HG02870 (cell line): Measurements from ENCODE around the gene ACTN3.
"Not testable (repeated sequence)": the region's sequence is repeated elsewhere in the genome, so short reads cannot be mapped to it uniquely, and the experiment has no call there.

ENCODE experiments used
- ATAC-seq: cut with Tn5 transposase; IDR thresholded peaks from one replicate; pipeline ENCODE4 v1.9.1; 2021; ENCODE audit warnings: mild to moderate bottlenecking, moderate library complexity; ENCODE audit not compliant: unreplicated experiment

ACTN3 gene

DNA sequence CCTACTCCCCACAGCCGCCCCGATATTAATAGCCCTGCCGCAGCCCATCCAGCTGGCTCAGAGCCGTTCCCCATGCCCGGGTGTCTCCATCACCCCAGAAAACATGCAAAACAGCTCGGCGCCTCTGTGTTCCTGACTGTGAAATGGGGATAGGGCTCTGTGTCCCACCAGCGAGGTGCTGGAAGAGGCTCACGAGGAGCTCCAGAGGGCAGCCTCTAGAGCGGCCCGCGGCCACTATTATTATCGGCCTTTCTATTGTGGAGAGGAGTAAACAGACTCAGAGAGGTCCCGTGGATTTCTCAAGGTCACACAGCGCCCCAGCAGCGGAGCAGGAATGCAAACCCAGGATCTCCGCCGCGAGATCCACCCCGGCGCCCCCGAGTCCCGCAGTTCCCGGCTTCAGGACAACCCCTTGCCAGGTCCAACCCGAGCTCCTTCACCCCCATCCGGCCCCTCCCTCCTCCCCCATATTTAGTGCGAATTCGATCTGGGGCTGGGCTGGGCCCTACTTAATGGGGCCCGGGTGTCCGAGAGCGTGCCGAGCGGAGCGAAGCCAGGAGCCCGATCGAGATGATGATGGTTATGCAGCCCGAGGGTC is at the start of gene ACTN3:
Gene ACTN3, plus strand, starts transcription at position 536 of the 598 bp plus-strand sequence. Its CDS starts 35 bp downstream, at position 571.
- no peak for ATAC-seq

- no peak for ATAC-seq
Measured at GRCh38 chr11:66497206-66497605, 49.5 kb upstream of the ACTN3 start.

DNA sequence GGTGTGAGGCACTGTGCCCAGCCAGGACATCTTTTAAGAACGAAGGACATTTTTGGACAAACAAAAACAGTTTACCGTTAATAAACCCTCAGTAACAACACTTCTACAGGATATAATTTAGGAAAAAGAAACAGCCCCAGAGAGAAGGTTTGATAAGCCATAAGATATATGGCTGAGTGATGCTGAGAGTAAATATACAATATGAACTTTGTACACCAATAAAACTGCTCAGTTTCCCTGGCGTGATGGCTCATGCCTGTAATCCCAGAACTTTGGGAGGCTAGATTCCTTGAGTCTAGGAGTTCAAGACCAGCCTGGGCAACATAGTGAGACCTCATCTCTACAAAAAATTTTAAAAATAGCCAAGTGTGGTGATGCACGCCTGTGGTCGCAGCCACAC is 48.2 kb upstream of the ACTN3 start:
- ATAC-seq, result no peak

DNA sequence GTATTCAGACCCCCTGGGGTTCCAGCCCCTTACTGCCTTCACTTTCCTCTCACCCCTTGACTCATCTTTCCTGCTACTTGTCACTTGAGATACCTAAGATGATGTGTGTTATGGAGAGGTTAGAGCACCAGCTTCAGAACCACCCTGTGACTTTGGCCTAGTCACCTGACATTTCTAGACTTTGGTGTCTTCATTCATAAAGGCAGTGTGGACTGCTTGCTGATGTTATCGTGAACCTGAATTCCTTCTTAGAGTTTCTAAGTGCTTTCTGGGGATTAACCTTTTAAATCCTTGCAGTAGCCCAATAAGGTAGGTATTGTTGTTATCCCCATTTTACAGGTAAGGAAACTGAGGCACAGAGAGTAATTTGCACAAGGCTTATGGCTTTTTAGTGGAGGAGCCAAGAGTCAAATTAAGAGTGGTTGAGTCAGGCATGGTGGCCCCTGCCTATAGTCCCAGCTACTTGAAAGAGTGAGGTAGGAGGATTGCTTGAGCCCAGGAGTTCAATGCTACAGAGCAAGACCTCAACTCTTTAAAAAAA is 41.4 kb upstream of the ACTN3 start:
- ATAC-seq, result no peak

- ATAC-seq, result no peak
Measured at GRCh38 chr11:66509131-66509561, 37.6 kb upstream of the ACTN3 start.

DNA sequence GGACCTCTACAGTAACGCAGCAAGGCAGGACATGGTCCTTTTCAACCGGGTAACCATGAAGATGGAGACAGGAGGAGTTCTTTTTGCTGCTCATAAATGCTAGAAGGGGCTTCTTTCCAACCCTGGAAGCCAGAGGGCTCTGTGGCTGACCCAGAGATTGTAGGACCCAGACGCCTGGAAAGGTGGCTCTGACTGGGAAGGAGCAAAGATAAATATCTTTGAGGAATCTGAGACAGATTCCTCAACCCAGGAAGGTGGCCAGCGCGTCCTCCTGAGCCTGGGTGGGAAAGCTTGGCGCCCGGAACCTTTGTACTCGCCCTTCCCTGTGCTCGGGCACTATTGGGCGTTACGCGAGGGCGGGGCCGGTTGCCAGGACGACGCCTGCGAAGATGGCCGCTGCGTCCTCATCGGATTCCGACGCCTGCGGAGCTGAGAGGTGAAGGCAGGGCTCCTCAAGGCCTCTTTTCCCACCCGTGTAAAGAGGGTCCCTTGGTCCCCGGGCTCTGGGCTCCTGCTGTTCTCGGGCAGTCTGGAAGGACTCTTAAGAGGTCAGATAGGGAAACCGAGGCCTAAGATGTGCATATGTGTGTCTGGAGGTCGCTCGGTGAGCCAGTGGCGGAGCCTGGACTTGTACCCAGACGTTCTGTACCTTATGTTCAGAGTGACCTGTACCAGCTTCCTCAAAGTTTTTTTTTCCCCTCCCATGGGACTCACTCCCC is 36.3 kb upstream of the ACTN3 start, which contains the start of gene BBS1:
Gene BBS1, plus strand, starts transcription at position 365 of the 719 bp plus-strand sequence. Its CDS starts 25 bp downstream, at position 390.
- peak; percentile 72 for ATAC-seq

DNA sequence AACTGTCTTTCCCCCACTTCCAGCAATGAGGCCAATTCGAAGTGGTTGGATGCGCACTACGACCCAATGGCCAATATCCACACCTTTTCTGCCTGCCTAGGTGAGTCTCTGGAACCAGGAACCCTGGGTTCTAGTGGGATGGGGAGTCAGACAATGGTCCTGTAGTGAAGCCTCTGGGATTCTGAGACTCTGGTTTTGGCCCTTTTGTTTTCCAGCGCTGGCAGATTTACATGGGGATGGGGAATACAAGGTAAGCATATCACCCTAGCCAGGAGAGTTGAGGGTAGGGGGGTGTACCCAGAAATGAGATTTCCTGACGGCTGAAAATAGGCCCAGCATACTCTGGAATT is 35.7 kb upstream of the ACTN3 start:
- ATAC-seq, result no peak

GRCh38 chr11:66523611-66524010 is 23.1 kb upstream of the ACTN3 start:
- ATAC-seq, result no peak

DNA sequence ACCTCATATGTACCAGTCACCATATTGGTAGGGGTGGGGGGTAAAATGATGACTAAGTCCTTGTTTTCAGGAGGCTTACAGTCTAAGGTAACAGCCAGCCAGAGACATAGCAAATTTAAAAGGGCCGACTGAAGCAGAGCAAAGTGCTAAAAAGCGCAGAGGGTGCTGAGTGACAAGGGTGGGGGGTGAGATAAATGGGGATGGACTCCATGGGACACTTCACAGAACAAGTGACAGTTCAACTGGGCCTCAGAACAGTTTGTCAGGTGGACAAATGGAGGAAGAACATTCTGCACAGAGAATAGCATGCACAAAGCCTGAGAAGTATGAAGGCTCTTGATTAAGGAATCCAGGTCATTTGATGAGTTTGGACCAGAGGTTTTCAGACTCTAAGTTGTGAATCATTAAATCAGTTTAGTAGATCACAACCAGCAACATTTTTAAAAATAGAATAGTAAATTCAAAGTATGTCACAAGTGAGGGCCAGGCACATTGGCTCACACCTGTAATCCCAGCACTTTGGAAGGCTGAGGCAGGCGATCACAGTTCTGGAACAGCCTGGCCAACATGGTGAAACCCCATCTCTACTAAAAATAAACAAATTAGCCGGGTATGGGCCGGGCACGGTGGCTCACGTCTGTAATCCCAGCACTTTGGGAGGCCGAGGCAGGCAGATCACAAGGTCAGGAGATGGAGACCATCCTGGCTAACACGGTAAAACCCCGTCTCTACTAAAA is 22.2 kb upstream of the ACTN3 start:
- ATAC-seq, result no peak

DNA sequence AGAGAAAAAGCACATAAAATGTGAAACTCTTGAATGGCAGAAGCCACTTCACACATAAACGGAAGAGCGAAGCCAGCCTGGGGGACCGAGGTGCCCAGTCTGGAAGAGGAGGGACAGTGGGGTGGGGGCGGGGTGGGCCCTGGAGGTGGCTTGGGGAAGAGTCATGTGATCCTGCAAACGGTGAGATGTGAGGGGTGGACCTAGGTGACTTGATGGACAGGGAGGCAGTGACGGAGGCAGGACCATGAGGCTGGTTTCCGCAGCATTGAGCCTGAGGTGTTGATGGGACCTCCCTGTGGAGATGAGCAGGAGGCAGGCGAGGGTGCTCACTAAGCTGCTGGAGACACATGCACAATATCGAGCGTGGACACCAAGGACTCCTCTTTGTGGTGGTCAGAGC is 17.6 kb upstream of the ACTN3 start:
- no peak for ATAC-seq

DNA sequence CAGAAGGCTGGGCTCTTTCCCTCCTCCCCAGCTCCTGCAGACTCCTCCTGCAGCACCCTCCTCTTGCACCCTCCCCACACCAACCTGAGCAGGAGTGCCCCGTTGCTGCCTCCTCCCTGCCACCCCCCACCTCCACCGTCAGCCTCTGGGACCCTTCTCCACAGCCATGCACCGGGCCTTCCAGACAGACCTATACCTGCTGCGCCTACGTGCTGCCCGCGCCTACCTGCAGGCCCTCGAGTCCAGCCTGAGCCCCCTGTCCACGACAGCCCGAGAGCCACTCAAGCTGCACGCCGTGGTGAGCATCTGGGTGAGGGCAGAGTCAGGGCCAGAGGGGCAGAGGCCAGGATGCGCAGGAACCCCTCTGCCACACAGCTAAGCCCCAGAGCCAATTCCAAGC is 17.0 kb upstream of the ACTN3 start:
- ATAC-seq, result no peak

GRCh38 chr11:66530927-66531709 is 15.6 kb upstream of the ACTN3 start:
- ATAC-seq, result no peak

- ATAC-seq, result no peak
Measured at GRCh38 chr11:66531841-66532240, 14.9 kb upstream of the ACTN3 start.

DNA sequence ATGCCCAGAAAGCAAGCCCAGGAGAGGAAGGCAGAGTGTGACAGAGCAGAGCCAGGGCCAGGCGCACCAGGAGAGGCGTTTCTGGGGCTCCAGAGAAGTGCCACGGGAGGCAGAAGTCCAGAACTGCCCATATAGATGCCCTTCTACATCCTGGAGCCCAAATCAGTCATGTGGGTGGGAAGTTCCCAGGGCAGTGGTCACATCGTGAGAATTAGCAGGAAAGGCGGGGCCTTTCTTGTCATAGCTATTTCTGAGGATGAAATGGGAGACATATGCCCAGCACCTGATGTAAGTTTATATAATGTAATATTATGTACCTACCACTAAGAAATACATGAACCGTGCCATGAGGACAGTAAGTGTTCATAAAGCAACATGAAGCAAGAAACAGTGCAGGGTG is 13.9 kb upstream of the ACTN3 start:
- ATAC-seq, result no peak

DNA sequence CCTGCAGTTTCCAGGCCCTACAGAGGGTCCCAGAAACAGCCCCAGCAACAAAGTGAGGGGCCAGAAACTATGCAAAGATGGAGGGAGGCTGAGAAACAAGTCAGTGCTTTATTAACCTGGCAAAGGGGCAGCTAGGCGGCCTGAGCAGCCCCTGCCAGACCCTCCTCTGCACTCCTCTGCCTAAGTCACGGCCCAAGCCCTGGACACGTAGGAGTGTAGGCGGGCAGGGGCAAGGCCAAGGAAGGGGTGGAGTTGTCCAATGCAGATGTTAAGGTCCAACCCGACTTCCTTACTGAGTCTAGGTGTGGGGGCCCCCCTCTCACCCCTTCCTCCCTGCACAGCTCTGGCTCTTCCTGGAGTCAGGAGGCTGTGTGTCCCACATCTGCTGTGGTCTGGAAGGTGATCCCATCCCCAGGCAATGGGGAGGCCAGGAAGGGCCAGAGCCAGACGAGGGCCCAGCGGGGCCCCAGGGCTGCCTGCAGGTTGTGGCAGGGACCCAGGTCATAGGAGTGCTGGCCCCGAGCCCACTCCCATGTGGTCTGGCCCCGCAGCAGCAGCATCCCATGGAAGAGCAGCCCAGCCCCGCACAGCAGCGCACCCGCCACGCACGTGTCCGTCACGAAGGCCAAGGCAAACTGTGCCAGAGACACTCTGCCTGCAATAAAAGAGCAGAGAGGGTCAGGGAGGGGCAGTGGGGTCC is 7.4 kb upstream of the ACTN3 start:
- no peak for ATAC-seq

- no peak for ATAC-seq
Measured at GRCh38 chr11:66539870-66540213, 6.9 kb upstream of the ACTN3 start.

DNA sequence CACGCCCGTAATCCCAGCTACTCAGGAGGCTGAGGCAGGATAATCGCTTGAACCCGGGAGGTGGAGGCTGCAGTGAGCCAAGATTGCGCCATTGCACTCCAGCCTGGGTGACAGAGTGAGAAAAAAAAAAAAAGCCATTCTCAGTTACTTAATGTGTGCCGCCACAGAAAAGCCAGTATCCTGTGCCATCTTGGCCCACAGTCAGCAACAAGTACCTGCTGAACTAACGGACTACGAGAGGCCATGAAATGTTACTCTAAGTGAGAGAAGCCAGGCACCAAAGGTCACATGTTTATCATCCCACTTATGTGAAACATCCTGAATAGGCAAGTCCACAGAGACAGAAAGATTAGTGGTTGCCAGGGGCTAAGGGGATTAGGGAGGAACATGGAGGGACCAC is 6.1 kb upstream of the ACTN3 start:
- ATAC-seq, result not testable (repeated sequence)

- no peak for ATAC-seq
Measured at GRCh38 chr11:66541892-66542291, 4.8 kb upstream of the ACTN3 start.

GRCh38 chr11:66542362-66542761 is 4.3 kb upstream of the ACTN3 start:
- ATAC-seq, result no peak
